Measurements from ENCODE around the gene CDH13.

The CDH13 gene

DNA sequence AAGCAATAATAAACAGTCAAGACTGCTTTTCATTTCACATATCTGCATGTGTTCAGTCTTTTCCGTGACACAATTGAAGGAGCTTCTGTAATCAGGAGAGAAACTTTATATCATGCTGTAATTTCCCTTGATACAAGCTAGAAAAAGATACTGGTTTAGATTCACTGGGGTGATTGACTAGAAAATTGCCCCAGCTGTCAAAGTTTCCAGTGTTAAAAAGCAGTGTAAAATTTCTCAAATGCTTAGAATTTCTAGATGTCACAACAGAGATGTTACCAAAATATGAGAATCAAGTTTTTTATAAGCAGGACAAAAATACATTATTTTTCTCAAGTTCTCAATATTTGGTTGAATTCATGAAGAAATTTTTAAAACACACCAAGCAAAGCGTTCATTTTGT, 888.6 kb downstream of the CDH13 start:
- no peak for DNase-seq (ENCODE audit: low read depth)

GRCh38 chr16:83516931-83517330, 890.2 kb downstream of the CDH13 start:
- DNase-seq (ENCODE audit: low read depth): no peak

DNA sequence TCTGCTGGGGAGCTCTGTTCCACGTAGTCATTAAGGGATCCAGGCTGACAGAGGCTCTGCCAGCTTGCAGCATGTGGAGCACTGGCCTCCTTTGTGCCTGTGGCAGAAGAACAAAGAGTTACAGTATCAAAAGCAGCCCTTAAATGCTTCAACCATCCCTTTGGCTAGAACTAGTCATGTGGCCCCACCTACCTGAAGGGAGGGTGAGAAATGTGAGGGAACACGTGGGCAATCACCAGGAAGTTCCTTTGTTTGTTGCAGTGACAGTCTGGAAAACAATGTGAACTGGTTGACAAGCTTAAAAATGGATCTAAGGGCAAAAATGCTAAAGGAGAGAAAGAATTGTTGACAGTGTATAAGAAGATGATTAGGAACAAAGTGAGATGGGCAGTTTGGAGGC, 890.6 kb downstream of the CDH13 start:
- DNase-seq (ENCODE audit: low read depth): no peak

DNA sequence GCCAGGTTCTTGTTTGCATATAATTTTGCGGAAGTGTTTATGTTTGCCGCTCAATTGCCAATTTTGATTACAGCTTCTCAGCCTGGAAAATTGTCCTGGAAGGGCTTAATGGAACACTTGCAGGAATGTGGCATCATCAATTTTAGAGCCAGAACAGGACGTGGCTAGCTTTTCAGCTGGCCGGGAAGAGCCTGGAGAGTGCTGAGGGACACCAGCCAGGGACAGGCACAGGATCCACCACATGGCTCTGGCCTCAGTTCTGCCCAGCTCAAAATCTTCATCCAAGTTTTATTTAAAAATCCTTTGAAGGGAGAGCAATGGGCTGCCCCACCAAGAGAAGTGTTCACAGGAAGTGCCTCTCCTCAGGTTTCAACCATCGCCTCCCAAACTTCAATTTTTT, 893.8 kb downstream of the CDH13 start:
- DNase-seq (ENCODE audit: low read depth): no peak

DNA sequence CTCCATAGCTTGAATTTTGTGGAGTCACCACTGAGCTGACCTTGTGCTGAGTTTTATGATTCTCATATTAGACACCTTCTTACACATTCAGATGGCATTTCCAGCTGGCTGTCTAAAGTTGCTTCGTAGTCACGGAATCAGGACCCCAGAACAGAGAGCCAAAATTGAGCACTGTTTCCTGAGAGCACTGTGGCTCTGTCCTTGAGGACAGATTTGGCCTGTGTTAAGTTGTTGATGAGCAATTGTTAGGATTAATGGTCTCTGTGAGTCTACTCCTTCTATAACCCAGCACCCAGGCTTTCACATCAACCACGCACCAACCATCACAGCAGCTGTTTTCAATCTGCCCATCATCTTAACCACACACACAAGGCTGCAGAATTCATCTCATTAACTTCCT, 903.5 kb downstream of the CDH13 start:
- DNase-seq (ENCODE audit: low read depth): no peak

GRCh38 chr16:83532634-83533033, 905.9 kb downstream of the CDH13 start:
- no peak for DNase-seq (ENCODE audit: low read depth)

DNA sequence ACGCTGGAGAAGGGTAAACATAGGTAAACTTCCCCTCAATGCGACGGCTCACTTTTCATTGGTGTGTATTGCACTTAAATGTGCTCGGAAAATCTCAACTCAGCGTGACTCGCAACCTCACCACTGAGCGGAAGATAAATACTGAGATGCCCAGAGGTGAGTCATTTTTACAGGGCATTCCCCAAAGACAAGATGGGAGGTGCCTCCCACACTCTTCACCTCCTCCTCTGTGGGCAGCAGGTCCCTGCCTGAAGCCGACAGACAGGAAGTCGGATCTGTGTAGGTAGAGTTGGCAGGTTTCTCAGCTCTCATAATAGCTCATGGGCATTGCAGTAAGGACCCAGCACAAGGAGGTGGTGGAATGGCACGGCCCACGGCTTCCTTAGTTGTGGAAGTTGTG, 906.4 kb downstream of the CDH13 start:
- no peak for DNase-seq (ENCODE audit: low read depth)

- no peak for DNase-seq (ENCODE audit: low read depth)
These were observed 911.9 kb downstream of the CDH13 start for GRCh38 chr16:83538707-83539106.

DNA sequence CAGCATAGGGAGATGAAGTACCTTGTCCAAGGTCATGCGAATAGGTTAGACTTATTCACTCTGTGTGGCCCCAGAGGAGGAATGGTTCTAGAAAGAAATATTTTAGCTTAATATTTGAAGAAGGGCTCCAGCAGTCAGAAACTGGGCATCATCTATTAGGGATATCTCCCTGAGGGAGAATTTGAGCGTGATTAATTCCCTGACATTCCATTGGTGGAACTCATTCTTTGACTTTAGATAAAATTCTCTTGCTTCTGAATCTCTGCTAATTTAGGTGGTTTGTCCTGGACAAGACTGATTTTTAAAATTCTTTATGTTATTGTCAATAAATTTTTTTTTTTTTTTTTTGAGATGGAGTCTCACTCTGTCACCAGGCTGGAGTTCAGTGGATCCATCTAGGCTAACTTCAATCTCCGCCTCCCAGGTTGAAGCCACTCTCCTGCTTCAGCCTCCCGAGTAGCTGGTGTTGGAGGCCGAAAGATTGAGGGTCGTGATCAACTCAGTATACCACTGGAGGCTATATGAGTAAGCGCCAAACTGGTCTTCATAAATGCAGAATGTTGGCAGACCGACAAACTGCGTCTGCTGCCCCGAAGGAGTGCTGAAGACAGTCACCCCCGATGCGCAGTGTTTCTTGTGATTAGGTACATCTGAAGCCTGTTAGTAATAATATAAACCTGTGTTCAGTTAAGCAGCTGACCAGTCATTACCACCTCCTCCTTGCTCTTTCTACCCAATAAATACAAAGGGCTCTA, 913.1 kb downstream of the CDH13 start:
- no peak for DNase-seq (ENCODE audit: low read depth)

DNA sequence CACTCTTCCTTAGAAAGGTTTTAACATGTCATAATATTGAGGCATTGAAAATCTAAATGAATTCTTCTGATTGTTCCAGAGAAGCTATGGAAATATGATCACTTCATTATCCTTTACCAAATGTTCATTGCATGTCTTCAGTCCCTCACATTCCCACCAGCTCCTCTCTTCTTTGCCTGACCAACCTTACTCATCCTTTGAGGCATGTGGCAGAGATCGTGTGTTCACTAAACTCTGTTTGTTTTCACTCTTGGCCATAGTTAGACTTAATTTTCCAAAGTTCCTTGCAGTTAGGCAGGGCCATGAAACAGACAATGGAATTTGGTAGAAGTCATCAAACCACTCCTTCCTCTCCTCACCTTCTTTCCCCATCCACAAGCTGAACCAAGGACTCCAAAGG, 914.5 kb downstream of the CDH13 start:
- no peak for DNase-seq (ENCODE audit: low read depth)

GRCh38 chr16:83542491-83542890, 915.7 kb downstream of the CDH13 start:
- no peak for DNase-seq (ENCODE audit: low read depth)

DNA sequence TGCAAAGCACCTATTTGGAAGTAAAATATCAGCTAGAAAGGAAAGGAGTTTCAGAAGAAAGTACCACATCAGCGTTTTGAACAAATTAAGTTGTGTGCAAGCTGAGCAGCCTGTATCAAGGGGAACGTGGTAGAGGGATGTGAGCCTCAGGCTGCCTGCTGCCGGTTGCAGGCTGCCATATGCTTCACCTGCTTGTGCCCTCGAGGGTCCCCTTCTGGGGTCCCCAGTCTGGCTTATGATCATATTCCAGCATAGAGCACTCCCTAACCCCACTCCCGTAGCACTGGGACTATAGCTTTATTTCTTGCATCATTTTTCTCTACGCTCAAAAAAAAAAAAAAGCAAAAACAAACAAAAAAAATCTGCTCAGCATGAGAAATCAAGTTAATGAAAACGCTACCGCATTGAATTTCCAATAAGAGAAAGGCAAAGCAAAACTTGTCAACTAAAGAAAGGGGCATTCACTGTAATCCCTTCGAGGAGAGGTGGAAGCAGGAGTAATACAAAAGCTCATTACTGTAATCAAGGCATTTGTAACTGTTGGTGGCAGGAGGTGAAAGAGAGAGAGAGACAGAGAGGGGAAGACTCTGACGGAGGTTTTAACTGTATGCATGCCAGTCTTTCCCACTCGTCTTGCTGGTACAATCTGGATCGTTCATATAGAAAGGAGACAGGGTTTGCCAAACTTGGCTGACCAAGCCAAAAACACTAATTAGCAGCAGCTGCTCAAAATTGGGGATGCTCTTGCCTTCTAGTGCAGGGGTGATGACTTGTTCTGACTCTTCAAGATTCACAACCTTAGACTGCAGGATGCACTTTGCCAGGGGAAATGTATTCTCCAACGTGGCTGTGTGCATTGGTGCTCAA, 922.8 kb downstream of the CDH13 start:
- no peak for DNase-seq (ENCODE audit: low read depth)

- DNase-seq (ENCODE audit: low read depth): no peak
These were observed 923.4 kb downstream of the CDH13 start for GRCh38 chr16:83550183-83550569.

- DNase-seq (ENCODE audit: low read depth): no peak
These were observed 925.5 kb downstream of the CDH13 start for GRCh38 chr16:83552228-83552627.

DNA sequence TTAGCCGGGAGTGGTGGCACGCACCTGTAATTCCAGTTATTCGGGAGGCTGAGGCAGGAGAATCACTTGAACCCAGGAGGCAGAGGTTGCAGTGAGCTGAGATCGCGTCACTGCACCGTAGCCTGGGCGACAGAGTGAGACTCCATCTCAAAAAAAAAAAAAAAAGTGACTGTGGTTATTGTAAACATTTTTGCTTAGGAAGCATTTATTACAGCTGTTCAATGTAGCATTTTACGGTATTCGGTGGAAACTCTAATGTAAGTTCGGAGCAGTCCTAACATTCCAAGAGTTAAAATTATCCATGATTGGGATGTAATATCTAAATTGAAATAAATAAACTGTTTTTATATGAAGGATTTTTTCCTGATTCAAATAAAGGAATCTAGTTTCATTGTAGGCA, 926.2 kb downstream of the CDH13 start:
- DNase-seq (ENCODE audit: low read depth): no peak

DNA sequence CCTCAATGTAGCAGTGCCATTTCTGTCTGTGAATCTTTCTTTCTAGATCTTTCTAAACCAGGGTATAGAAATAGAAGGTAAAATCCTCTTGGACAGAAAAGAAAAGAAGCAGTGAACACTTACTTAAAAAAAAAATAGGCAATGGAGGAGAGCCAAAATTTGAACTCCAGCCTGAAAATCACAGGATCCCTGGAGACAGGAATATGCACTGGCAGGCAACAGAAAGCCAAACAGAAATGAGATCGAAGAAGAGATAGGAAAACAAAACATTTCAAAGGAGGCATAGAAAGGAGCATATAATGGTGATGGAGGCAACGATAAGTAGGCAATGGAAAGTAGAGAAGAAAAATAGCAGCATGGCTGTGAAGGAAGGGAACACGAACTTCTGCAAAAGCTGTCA, 927.3 kb downstream of the CDH13 start:
- DNase-seq (ENCODE audit: low read depth): no peak

- no peak for DNase-seq (ENCODE audit: low read depth)
These were observed 927.8 kb downstream of the CDH13 start for GRCh38 chr16:83554540-83554939.

- DNase-seq (ENCODE audit: low read depth): no peak
These were observed 935.1 kb downstream of the CDH13 start for GRCh38 chr16:83561876-83562275.

GRCh38 chr16:83568345-83568744, 941.6 kb downstream of the CDH13 start:
- DNase-seq (ENCODE audit: low read depth): no peak

GRCh38 chr16:83574388-83574787, 947.6 kb downstream of the CDH13 start:
- DNase-seq (ENCODE audit: low read depth): no peak

GRCh38 chr16:83577078-83577745, 950.4 kb downstream of the CDH13 start:
- no peak for DNase-seq (ENCODE audit: low read depth)

- DNase-seq (ENCODE audit: low read depth): no peak
These were observed 951.4 kb downstream of the CDH13 start for GRCh38 chr16:83578171-83578570.

DNA sequence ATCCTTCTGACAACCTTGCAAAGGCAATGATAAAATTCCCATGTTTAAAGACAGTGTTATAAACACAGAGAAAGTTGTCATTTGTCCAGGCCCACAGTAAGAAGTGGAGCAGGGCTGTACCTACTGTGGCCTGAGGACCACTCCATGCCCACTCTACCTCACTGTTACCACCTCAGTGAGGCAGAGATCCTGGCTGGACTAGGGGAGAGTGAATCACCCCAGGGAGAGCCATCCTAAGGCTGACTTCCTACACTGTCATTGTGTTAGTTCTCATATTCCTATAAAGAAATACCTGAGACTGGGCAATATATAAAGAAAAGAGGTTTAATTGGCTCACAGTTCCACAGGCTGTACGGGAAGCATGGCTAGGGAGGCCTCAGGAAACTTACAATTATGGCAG, 952.3 kb downstream of the CDH13 start:
- DNase-seq (ENCODE audit: low read depth): no peak

All from activated gamma-delta T cell treated with anti-CD3 and anti-CD28 coated beads, Interleukin-2, amount 50 U/mL, for 16 hours (primary cell).